ENCODE measurements around the gene GNAL.

GNAL gene

GRCh38 chr18:11925800-11926481 is 236.9 kb downstream of the GNAL start:
- no peak for DNase-seq

- DNase-seq = no peak
Measured at GRCh38 chr18:11927497-11927896, 238.4 kb downstream of the GNAL start.

- DNase-seq = no peak
Measured at GRCh38 chr18:11932393-11932792, 243.3 kb downstream of the GNAL start.
